Keratinocyte (primary cell): ENCODE measurements around the gene CHSY1. TPM values are rescaled to one million over a fixed set of nuclear protein-coding genes. Genes with fewer than 3 reads are reported as not detected.

Experiments
- DNase-seq: peaks from one replicate; pipeline ENCODE4 v3.0.0-alpha.2; 2011; ENCODE audit warnings: low read depth, missing footprints, low spot score
- FAIRE-seq: peaks from 2 replicates; lab custom pipeline; 2011; peaks lifted over from hg19 to GRCh38; lab: Jason Lieb, UNC
- H2AFZ ChIP-seq: 2 replicates; pipeline ENCODE4 v1.6.0; 2012; ENCODE audit warnings: low read length, control low read depth, inconsistent platforms; ENCODE audit not compliant: control insufficient read depth
- H3K27ac ChIP-seq: 2 replicates; pipeline ENCODE4 v1.5.1; 2011; ENCODE audit warnings: low read length; ENCODE audit not compliant: control insufficient read depth, insufficient read depth
- H3K27me3 ChIP-seq: 3 replicates; pipeline ENCODE4 v1.6.0; 2011; ENCODE audit warnings: low read length; ENCODE audit not compliant: control insufficient read depth, insufficient read depth; ENCODE audit errors: extremely low read depth
- H3K36me3 ChIP-seq, 2 experiments: 2 replicates in 1 of 2; 3 replicates in 1 of 2; pipeline ENCODE4 v1.5.1; 2011; ENCODE audit warnings: low read length in 2 of 2, mild to moderate bottlenecking in 1 of 2; ENCODE audit not compliant: control insufficient read depth in 2 of 2, insufficient read depth in 2 of 2; ENCODE audit errors: extremely low read depth in 1 of 2
- H3K4me1 ChIP-seq: 3 replicates; pipeline ENCODE4 v1.5.1; 2011; ENCODE audit warnings: low read length; ENCODE audit not compliant: control insufficient read depth, insufficient read depth; ENCODE audit errors: extremely low read depth
- H3K4me2 ChIP-seq: 3 replicates; pipeline ENCODE4 v1.6.0; 2011; ENCODE audit warnings: low read depth, low read length; ENCODE audit not compliant: control insufficient read depth, insufficient read depth; ENCODE audit errors: extremely low read depth
- H3K4me3 ChIP-seq, 3 experiments: fragments of 200-600 bp in 1 of 3; sonication (generic) in 1 of 3; 2 replicates in 2 of 3; 3 replicates in 1 of 3; pipeline ENCODE4 v1.5.1; 2011 to 2016; ENCODE audit warnings: low read length in 3 of 3, mild to moderate bottlenecking in 3 of 3, control low read depth in 2 of 3, inconsistent platforms in 1 of 3, low read depth in 1 of 3, mixed read lengths in 1 of 3, mixed run types in 1 of 3, moderate library complexity in 1 of 3; ENCODE audit not compliant: control insufficient read depth in 2 of 3, insufficient read depth in 2 of 3; ENCODE audit errors: extremely low read depth in 1 of 3
- H3K79me2 ChIP-seq: 2 replicates; pipeline ENCODE4 v1.6.0; 2012; ENCODE audit warnings: low read length; ENCODE audit not compliant: control insufficient read depth, insufficient read depth
- H3K9ac ChIP-seq: 3 replicates; pipeline ENCODE4 v1.6.0; 2011; ENCODE audit warnings: low read length; ENCODE audit not compliant: control insufficient read depth, insufficient read depth; ENCODE audit errors: extremely low read depth
- H3K9me1 ChIP-seq: 3 replicates; pipeline ENCODE4 v1.6.0; 2011; ENCODE audit warnings: low read length; ENCODE audit not compliant: control insufficient read depth, insufficient read depth; ENCODE audit errors: extremely low read depth
- H3K9me3 ChIP-seq: 2 replicates; pipeline ENCODE4 v1.5.1; 2012; ENCODE audit warnings: low read depth, low read length; ENCODE audit not compliant: control insufficient read depth
- H4K20me1 ChIP-seq: 3 replicates; pipeline ENCODE4 v1.6.0; 2011; ENCODE audit warnings: low read length; ENCODE audit not compliant: control insufficient read depth, insufficient read depth; ENCODE audit errors: extremely low read depth
- CTCF ChIP-seq, 3 experiments: IDR thresholded peaks in 1 of 3; conservative IDR thresholded peaks in 1 of 3; optimal IDR thresholded peaks in 1 of 3; 2 replicates in 2 of 3; 3 replicates in 1 of 3; pipeline versions ENCODE3 to v1.5.1; 2011; ENCODE audit warnings: low read length in 3 of 3, mild to moderate bottlenecking in 3 of 3, moderate library complexity in 2 of 3, control low read depth in 1 of 3, inconsistent platforms in 1 of 3; ENCODE audit not compliant: insufficient read depth in 2 of 3; ENCODE audit errors: extremely low read depth in 1 of 3
- EZH2 ChIP-seq: IDR thresholded peaks from one replicate; pipeline ENCODE4 v1.6.1; 2012; ENCODE audit warnings: inconsistent platforms, mild to moderate bottlenecking, low read length, moderate library complexity
- dilution Hi-C: fragments of 300-500 bp; cut with MboI; formaldehyde crosslinking; loops from one replicate; pipeline ENCODE4 v1.7.0; 2020; ENCODE audit warnings: low sequenced_read_pairs; ENCODE audit not compliant: extremely low pct_ligation_motif_present
- polyA minus RNA-seq, 3 experiments: library from RNA; depleted of rRNA, polyadenylated mRNA; stranded (reverse); fragments of >200 nt; gene quantifications; 1 replicate in 1 of 3; 2 replicates in 1 of 3; 3 replicates in 1 of 3; pipeline ENCODE4 v1.2.3, GENCODE V29; 2011
- polyA plus RNA-seq, 5 experiments: library from polyadenylated mRNA; depleted of rRNA in 3 of 5; stranded (reverse) in 3 of 5; stranded (forward) in 1 of 5; unstranded in 1 of 5; fragments of >200 nt; gene quantifications; 1 replicate in 1 of 5; 2 replicates in 3 of 5; 3 replicates in 1 of 5; pipeline versions ENCODE4 v1.2.1 to v1.2.3, GENCODE V29; 2011 to 2012; ENCODE audit warnings: missing spikeins in 2 of 5, low read depth in 1 of 5, low replicate concordance in 1 of 5

Gene CHSY1
- 18.1 to 28.3 TPM (median 27.0 TPM) in 3 replicates for polyA plus RNA-seq
- polyA plus RNA-seq (2011; ENCODE audit: low read depth): 5.1 TPM
- 15.2 and 20.9 TPM in 2 replicates for polyA plus RNA-seq (2011; cell fraction: cytosol; rRNA removed)
- polyA plus RNA-seq (2011; cell fraction: nucleus; rRNA removed): 33.3 and 36.1 TPM in 2 replicates
- polyA plus RNA-seq (2012; ENCODE audit: low replicate concordance): 7.2 and 21.3 TPM in 2 replicates
- polyA minus RNA-seq: 19.8 to 29.4 TPM (median 20.2 TPM) in 3 replicates
- polyA minus RNA-seq (2011; cell fraction: cytosol; rRNA and poly(A)+ RNA removed): 16.7 TPM
- 24.5 and 51.2 TPM in 2 replicates for polyA minus RNA-seq (2011; cell fraction: nucleus; rRNA and poly(A)+ RNA removed)

GRCh38 chr15:101251830-101252820 is at the start of gene CHSY1:
Gene CHSY1, minus strand, starts transcription at chr15:101252048. Its CDS starts 592 bp downstream, at chr15:101251456.
- Histone ChIP-seq H3K79me2 (peaks cover 42% of the 10 kb centered on the region), H4K20me1 (peaks cover 6% of the 10 kb centered on the region), H3K9me1 (no peaks in the 10 kb centered on the region), H3K9me3 (no peaks in the 10 kb centered on the region), H3K4me3 (peak within 1 kb of the TSS; percentile 75 to 87 (median 79)), H2AFZ (peak within 1 kb of the TSS; percentile 53), H3K36me3 (peaks cover 0 to 5% of the 10 kb centered on the region in 2 experiments), H3K27ac (peak within 1 kb of the TSS; percentile 67), H3K4me2 (peak within 1 kb of the TSS; percentile 98), H3K9ac (peak within 1 kb of the TSS; percentile 82), H3K27me3 (no peaks in the 10 kb centered on the region), H3K4me1 (peaks cover 19% of the 10 kb centered on the region)
- no peak for FAIRE-seq
- DNase-seq: no peak
- TF ChIP-seq EZH2: no peak
- TF ChIP-seq CTCF (optimal IDR thresholded peaks at IDR 0.05 in 1 of 3, IDR thresholded peaks at IDR 0.05 in 1 of 3, conservative IDR thresholded peaks at IDR 0.05 in 1 of 3; ENCODE audit: extremely low read depth in 1 of 3, insufficient read depth in 2 of 3, low read length in 3 of 3): peak in 1 of 3 experiments; percentile 58
- dilution Hi-C loops: no loop called here

GRCh38 chr15:101296418-101297405 is 44.9 kb upstream of the CHSY1 start:
- TF ChIP-seq EZH2 (no peak), CTCF (optimal IDR thresholded peaks at IDR 0.05 in 1 of 3, IDR thresholded peaks at IDR 0.05 in 1 of 3, conservative IDR thresholded peaks at IDR 0.05 in 1 of 3; ENCODE audit: extremely low read depth in 1 of 3, insufficient read depth in 2 of 3, low read length in 3 of 3) (no peak)
- Histone ChIP-seq H4K20me1 (peaks cover 12% of the 10 kb centered on the region), H3K27ac (peak overlapping the region; percentile 93), H3K79me2 (peaks cover 33% of the 10 kb centered on the region), H3K36me3 (peaks cover 0 to 7% of the 10 kb centered on the region in 2 experiments), H3K9me3 (no peaks in the 10 kb centered on the region), H2AFZ (no peak overlapping the region), H3K4me1 (peaks cover 41% of the 10 kb centered on the region), H3K9me1 (no peaks in the 10 kb centered on the region), H3K9ac (peak overlapping the region; percentile 30), H3K4me3 (peak overlapping the region in 2 of 3 experiments; percentile 99 to 100), H3K27me3 (no peaks in the 10 kb centered on the region), H3K4me2 (peak overlapping the region; percentile 83)
- DNase-seq (no peak), FAIRE-seq (peak; percentile 23)
- dilution Hi-C loops: no loop called here
